ENCODE measurements around the gene ANKEF1.

DNA sequence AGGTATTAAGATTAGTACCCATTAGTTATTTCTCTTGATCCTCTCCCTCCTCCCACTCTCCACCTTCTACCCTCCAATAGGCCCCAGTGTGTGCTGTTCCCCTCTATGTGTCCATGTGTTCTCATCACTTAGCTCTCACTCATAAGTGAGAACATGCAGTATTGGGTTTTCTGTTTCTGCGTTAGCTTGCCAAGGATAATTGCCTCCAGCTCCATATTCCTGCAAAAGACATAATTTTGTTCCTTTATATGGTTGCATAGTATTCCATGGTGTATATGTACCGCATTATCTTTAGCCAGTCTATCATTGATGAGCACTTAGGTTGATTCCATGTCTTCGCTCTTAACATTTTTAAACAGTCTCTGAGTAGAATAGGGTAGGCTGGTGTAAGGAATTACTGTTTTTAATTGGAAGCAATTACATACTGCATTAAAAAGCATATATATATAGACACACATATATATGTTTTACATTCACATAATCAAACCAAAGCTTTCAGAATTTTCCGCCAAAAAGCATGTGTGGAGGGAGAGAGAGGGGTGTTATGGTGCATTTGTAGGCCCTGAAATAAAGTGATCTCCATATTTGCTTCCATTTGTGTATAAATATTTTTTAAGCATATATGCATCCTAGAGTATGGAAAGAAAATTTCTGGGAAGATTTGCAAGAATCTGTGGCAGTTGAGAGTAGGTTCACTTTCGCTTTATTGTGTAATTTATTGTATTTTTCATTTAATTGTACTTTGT, 709 bp upstream of the ANKEF1 start:
- TF ChIP-seq, protein P1, sequence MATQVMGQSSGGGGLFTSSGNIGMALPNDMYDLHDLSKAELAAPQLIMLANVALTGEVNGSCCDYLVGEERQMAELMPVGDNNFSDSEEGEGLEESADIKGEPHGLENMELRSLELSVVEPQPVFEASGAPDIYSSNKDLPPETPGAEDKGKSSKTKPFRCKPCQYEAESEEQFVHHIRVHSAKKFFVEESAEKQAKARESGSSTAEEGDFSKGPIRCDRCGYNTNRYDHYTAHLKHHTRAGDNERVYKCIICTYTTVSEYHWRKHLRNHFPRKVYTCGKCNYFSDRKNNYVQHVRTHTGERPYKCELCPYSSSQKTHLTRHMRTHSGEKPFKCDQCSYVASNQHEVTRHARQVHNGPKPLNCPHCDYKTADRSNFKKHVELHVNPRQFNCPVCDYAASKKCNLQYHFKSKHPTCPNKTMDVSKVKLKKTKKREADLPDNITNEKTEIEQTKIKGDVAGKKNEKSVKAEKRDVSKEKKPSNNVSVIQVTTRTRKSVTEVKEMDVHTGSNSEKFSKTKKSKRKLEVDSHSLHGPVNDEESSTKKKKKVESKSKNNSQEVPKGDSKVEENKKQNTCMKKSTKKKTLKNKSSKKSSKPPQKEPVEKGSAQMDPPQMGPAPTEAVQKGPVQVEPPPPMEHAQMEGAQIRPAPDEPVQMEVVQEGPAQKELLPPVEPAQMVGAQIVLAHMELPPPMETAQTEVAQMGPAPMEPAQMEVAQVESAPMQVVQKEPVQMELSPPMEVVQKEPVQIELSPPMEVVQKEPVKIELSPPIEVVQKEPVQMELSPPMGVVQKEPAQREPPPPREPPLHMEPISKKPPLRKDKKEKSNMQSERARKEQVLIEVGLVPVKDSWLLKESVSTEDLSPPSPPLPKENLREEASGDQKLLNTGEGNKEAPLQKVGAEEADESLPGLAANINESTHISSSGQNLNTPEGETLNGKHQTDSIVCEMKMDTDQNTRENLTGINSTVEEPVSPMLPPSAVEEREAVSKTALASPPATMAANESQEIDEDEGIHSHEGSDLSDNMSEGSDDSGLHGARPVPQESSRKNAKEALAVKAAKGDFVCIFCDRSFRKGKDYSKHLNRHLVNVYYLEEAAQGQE (IDR thresholded peaks at IDR 0.05; ENCODE audit: low read depth): no peak
- TF ChIP-seq FOXM1 (IDR thresholded peaks at IDR 0.05; ENCODE audit: borderline replicate concordance, low read depth) (no peak), EP300 (IDR thresholded peaks at IDR 0.05; ENCODE audit: borderline replicate concordance) (no peak), TAF1 (IDR thresholded peaks at IDR 0.05; ENCODE audit: low read depth) (no peak), RAD21 (IDR thresholded peaks at IDR 0.05; ENCODE audit: low read depth) (no peak)
